H9 (cell line): ENCODE data around the gene TBC1D4. TPM values are rescaled to one million over a fixed set of nuclear protein-coding genes. Genes with fewer than 3 reads are reported as not detected.

Experiments used
- DNase-seq: peaks from one replicate; pipeline ENCODE4 v3.0.0-alpha.2; 2017
- H2AFZ ChIP-seq: one replicate; pipeline ENCODE4 v1.6.1; 2013; ENCODE audit warnings: mild to moderate bottlenecking, low read length, control low read depth, moderate library complexity
- H2AK5ac ChIP-seq: 2 replicates; pipeline ENCODE4 v1.6.1; 2013; ENCODE audit warnings: low read length, control low read depth, mixed read lengths; ENCODE audit not compliant: insufficient read length
- H2BK120ac ChIP-seq: one replicate; pipeline ENCODE4 v1.6.1; 2013; ENCODE audit warnings: low read depth, mild to moderate bottlenecking, low read length, control low read depth, inconsistent platforms; ENCODE audit not compliant: poor library complexity, severe bottlenecking
- H2BK12ac ChIP-seq: 2 replicates; pipeline ENCODE4 v1.6.1; 2013; ENCODE audit warnings: low read length, control low read depth, mixed read lengths, low read depth; ENCODE audit not compliant: insufficient read length
- H2BK15ac ChIP-seq: 2 replicates; pipeline ENCODE4 v1.6.1; 2013; ENCODE audit warnings: low read depth, low read length, control low read depth
- H2BK20ac ChIP-seq: one replicate; pipeline ENCODE4 v1.6.1; 2013; ENCODE audit warnings: low read depth, mild to moderate bottlenecking, low read length, control low read depth, inconsistent platforms; ENCODE audit not compliant: poor library complexity, severe bottlenecking
- H2BK5ac ChIP-seq: 2 replicates; pipeline ENCODE4 v1.6.1; 2013; ENCODE audit warnings: low read length, control low read depth, mixed read lengths; ENCODE audit not compliant: insufficient read length
- H3K14ac ChIP-seq: 2 replicates; pipeline ENCODE4 v1.6.1; 2013; ENCODE audit warnings: low read length, control low read depth; ENCODE audit not compliant: insufficient read depth
- H3K18ac ChIP-seq: 2 replicates; pipeline ENCODE4 v1.6.1; 2013; ENCODE audit warnings: low read depth, mild to moderate bottlenecking, mixed read lengths, low read length, control low read depth; ENCODE audit not compliant: insufficient read length
- H3K23ac ChIP-seq: 2 replicates; pipeline ENCODE4 v1.6.1; 2013; ENCODE audit warnings: low read length, control low read depth, mixed read lengths, low read depth; ENCODE audit not compliant: insufficient read length
- H3K23me2 ChIP-seq: 2 replicates; pipeline ENCODE4 v1.6.1; 2013; ENCODE audit warnings: low read depth, mild to moderate bottlenecking, mixed read lengths, low read length, control low read depth; ENCODE audit not compliant: insufficient read length, poor library complexity, severe bottlenecking
- H3K27ac ChIP-seq: 2 replicates; pipeline ENCODE4 v1.5.1; 2013; ENCODE audit warnings: low read length, control low read depth, mixed read lengths, low read depth; ENCODE audit not compliant: insufficient read length
- H3K27me3 ChIP-seq: 2 replicates; pipeline ENCODE4 v1.6.1; 2013; ENCODE audit warnings: low read length, control low read depth, inconsistent platforms; ENCODE audit not compliant: insufficient read depth
- H3K4ac ChIP-seq: 2 replicates; pipeline ENCODE4 v1.6.1; 2013; ENCODE audit warnings: low read depth, mild to moderate bottlenecking, control low read depth, inconsistent platforms, low read length, moderate library complexity
- H3K4me1 ChIP-seq: 2 replicates; pipeline ENCODE4 v1.6.1; 2013; ENCODE audit warnings: low read length, control low read depth, inconsistent platforms; ENCODE audit not compliant: insufficient read depth
- H3K4me2 ChIP-seq: 2 replicates; pipeline ENCODE4 v1.6.1; 2013; ENCODE audit warnings: low read length, control low read depth, mixed read lengths; ENCODE audit not compliant: insufficient read length, insufficient read depth
- H3K56ac ChIP-seq: 2 replicates; pipeline ENCODE4 v1.6.1; 2013; ENCODE audit warnings: low read depth, mild to moderate bottlenecking, mixed read lengths, low read length, control low read depth; ENCODE audit not compliant: insufficient read length
- H3K79me1 ChIP-seq: 2 replicates; pipeline ENCODE4 v1.6.1; 2013; ENCODE audit warnings: low read depth, mild to moderate bottlenecking, moderate library complexity, low read length, control low read depth, inconsistent platforms; ENCODE audit not compliant: insufficient read depth, poor library complexity, severe bottlenecking
- H3K79me2 ChIP-seq: 2 replicates; pipeline ENCODE4 v1.6.1; 2013; ENCODE audit warnings: low read length, control low read depth, inconsistent platforms; ENCODE audit not compliant: insufficient read depth
- H3K9ac ChIP-seq: 2 replicates; pipeline ENCODE4 v1.6.1; 2013; ENCODE audit warnings: low read length, control low read depth, mixed read lengths; ENCODE audit not compliant: insufficient read length; ENCODE audit errors: extremely low read depth
- H3K9me3 ChIP-seq: one replicate; pipeline ENCODE4 v1.6.1; 2013; ENCODE audit warnings: low read depth, low read length, inconsistent platforms; ENCODE audit not compliant: control insufficient read depth
- H3T11ph ChIP-seq: one replicate; pipeline ENCODE4 v1.6.1; 2013; ENCODE audit warnings: mild to moderate bottlenecking, low read length, control low read depth, inconsistent platforms
- H4K20me1 ChIP-seq: one replicate; pipeline ENCODE4 v1.6.1; 2013; ENCODE audit not compliant: control insufficient read depth, insufficient read length, insufficient read depth
- H4K5ac ChIP-seq: 2 replicates; pipeline ENCODE4 v1.6.1; 2013; ENCODE audit warnings: low read depth, mild to moderate bottlenecking, mixed read lengths, low read length, control low read depth; ENCODE audit not compliant: insufficient read length
- H4K8ac ChIP-seq: replicated peaks from 2 replicates; pipeline ENCODE4 v1.6.1; 2013; ENCODE audit warnings: low read length, control low read depth, mixed read lengths, low read depth; ENCODE audit not compliant: insufficient read length
- H4K91ac ChIP-seq: 2 replicates; pipeline ENCODE4 v1.6.1; 2013; ENCODE audit warnings: low read depth, mild to moderate bottlenecking, moderate library complexity, mixed read lengths, low read length, control low read depth; ENCODE audit not compliant: insufficient read length
- H3K27ac Mint-ChIP-seq, 3 experiments: 2 replicates in 2 of 3; 3 replicates in 1 of 3; pipeline ENCODE4 v1.8.0; 2020 to 2021; ENCODE audit warnings: mixed read lengths in 3 of 3, mild to moderate bottlenecking in 1 of 3, moderate library complexity in 1 of 3
- H3K27me3 Mint-ChIP-seq: 2 replicates; pipeline ENCODE4 v1.8.0; 2021; ENCODE audit warnings: low read depth, mild to moderate bottlenecking, moderate library complexity, mixed read lengths
- H3K36me3 Mint-ChIP-seq, 3 experiments: 2 replicates in 2 of 3; 3 replicates in 1 of 3; pipeline ENCODE4 v1.8.0; 2020 to 2021; ENCODE audit warnings: low read depth in 3 of 3, mixed read lengths in 3 of 3; ENCODE audit not compliant: insufficient read depth in 1 of 3
- H3K4me1 Mint-ChIP-seq, 2 experiments: 2 replicates each; pipeline ENCODE4 v1.8.0; 2020; ENCODE audit warnings: mixed read lengths in 2 of 2
- H3K4me3 Mint-ChIP-seq, 2 experiments: 2 replicates in 1 of 2; 3 replicates in 1 of 2; pipeline ENCODE4 v1.8.0; 2020 to 2021; ENCODE audit warnings: mild to moderate bottlenecking in 2 of 2, mixed read lengths in 2 of 2, moderate library complexity in 1 of 2
- H3K9me3 Mint-ChIP-seq, 2 experiments: 2 replicates in 1 of 2; 3 replicates in 1 of 2; pipeline ENCODE4 v1.8.0; 2020; ENCODE audit warnings: mild to moderate bottlenecking in 2 of 2, mixed read lengths in 2 of 2, moderate library complexity in 1 of 2
- total RNA-seq: library from RNA; stranded (reverse); gene quantifications from 2 replicates; pipeline ENCODE4 v1.2.1, GENCODE V29; 2021
- TF ChIP-seq, protein P1 (sequence below): fragments of 200-600 bp; sonication (generic); conservative IDR thresholded peaks from 3 replicates; pipeline ENCODE4 v1.8.0; 2021; ENCODE audit warnings: antibody characterized with exemption, mild to moderate bottlenecking

TBC1D4 gene
- total RNA-seq, 1 experiment from 2014 or later: 10.5 TPM

GRCh38 chr13:75426421-75426820 lies 55.5 kb downstream of the TBC1D4 start:
- Histone ChIP-seq H3K56ac (no peak overlapping the region), H3K14ac (no peak overlapping the region), H2BK5ac (no peak overlapping the region), H3T11ph (no peak overlapping the region), H4K20me1 (no peaks in the 10 kb centered on the region), H2BK15ac (no peak overlapping the region), H4K5ac (no peak overlapping the region), H4K8ac (no peak overlapping the region), H3K9ac (no peak overlapping the region), H3K4me1 (no peaks in the 10 kb centered on the region), H3K4ac (no peak overlapping the region), H2BK12ac (no peak overlapping the region), H3K9me3 (no peaks in the 10 kb centered on the region), H2AK5ac (no peak overlapping the region), H2BK20ac (no peak overlapping the region), H4K91ac (no peak overlapping the region), H3K23me2 (no peaks in the 10 kb centered on the region), H3K4me2 (no peak overlapping the region), H3K27ac (no peak overlapping the region), H3K27me3 (no peaks in the 10 kb centered on the region), H3K18ac (no peak overlapping the region), H2BK120ac (no peak overlapping the region), H3K79me1 (peaks cover 6% of the 10 kb centered on the region), H3K79me2 (no peaks in the 10 kb centered on the region), H2AFZ (no peak overlapping the region), H3K23ac (no peak overlapping the region)
- no peaks in the 10 kb centered on the region for H3K9me3 Mint-ChIP-seq
- H3K27ac Mint-ChIP-seq: no peak overlapping the region
- H3K36me3 Mint-ChIP-seq: no peaks in the 10 kb centered on the region
- TF ChIP-seq, protein P1, sequence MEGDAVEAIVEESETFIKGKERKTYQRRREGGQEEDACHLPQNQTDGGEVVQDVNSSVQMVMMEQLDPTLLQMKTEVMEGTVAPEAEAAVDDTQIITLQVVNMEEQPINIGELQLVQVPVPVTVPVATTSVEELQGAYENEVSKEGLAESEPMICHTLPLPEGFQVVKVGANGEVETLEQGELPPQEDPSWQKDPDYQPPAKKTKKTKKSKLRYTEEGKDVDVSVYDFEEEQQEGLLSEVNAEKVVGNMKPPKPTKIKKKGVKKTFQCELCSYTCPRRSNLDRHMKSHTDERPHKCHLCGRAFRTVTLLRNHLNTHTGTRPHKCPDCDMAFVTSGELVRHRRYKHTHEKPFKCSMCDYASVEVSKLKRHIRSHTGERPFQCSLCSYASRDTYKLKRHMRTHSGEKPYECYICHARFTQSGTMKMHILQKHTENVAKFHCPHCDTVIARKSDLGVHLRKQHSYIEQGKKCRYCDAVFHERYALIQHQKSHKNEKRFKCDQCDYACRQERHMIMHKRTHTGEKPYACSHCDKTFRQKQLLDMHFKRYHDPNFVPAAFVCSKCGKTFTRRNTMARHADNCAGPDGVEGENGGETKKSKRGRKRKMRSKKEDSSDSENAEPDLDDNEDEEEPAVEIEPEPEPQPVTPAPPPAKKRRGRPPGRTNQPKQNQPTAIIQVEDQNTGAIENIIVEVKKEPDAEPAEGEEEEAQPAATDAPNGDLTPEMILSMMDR: no peak
- no peak overlapping the region for H3K4me3 Mint-ChIP-seq
- no peak for DNase-seq
- peaks cover 0 to 3% of the 10 kb centered on the region in 2 experiments; a peak in 2 of 4 replicates for H3K4me1 Mint-ChIP-seq
- no peaks in the 10 kb centered on the region for H3K27me3 Mint-ChIP-seq
